HG02884 (cell line): Measurements from ENCODE around the gene HEATR3.
A peak's percentile ranks its signal among the peaks of the same experiment; 100 is the strongest.
"Not testable (repeated sequence)": the region's sequence is repeated elsewhere in the genome, so short reads cannot be mapped to it uniquely, and the experiment has no call there.

ENCODE experiments used
- ATAC-seq: cut with Tn5 transposase; IDR thresholded peaks from one replicate; pipeline ENCODE4 v1.9.1; 2021; ENCODE audit warnings: mild to moderate bottlenecking, moderate library complexity; ENCODE audit not compliant: unreplicated experiment

Gene HEATR3

DNA sequence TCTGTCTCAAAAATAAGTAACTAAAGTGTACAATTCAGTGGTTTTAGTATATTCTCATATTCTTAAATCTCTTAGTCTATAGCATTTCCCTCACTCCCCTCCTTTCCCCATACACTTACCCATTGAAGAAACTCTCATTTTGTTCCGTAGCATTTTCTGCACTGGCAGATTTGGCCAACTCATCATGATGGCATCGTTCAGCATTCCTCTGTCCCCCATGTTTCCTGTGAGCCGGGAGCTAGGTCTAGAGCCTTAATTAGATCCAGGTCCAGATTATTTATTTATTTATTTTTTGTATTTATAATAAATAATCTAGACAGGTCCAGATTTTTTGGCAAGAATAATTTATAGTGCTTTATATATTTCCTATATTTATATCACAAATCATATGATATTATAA lies 31.0 kb downstream of the HEATR3 start:
- ATAC-seq = no peak

DNA sequence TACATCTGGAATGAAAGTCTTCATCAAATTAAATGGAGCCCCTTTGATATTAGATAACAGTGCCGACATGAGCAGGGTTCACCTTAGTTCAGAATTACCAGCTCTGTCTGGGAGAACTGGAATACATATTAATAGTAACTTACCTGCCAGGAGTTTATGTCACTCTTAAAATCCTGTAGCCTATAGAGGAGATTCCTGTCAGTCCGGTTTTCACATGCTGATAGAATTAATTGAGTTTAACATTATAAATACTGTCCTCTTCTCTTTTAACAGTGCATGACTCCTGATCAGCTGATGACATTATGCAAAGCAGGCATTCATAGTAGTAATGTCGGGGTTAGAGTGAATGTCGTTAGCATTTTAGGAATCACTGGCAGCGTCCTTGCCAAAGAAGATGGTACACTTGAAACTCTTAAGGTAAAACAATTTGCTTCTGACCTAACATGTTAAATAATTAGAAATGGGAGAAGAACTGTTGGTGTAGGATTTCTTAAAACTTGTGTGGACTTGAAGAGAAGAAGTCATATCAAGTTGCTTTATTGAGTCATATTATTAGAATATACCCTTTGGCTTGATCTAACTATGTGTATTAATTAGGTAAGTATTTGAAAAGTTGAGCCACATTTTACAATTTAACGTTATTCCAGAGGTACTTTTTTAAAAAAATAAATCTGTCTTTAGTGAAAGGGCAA lies 34.3 kb downstream of the HEATR3 start:
- no peak for ATAC-seq

- ATAC-seq = no peak
Observed at GRCh38 chr16:50102051-50102746, 36.4 kb downstream of the HEATR3 start.

DNA sequence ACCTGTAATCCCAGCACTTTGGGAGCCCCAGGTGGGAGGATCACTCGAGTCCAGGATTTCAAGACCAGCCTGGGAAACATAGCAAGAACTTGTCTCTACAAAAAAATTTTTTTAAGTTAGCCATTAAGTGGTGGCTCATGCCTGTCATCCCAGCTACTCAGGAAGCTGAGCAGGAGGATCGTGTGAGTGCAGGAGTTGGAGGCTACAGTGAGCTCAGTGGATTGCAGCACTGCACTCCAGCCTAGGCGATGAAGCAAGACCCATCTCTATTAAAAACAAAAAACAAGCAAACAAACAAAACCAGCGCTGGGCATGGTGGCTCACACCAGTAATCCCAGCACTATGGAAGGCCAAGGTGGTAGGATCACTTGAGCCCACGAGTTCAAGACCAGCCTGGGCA lies 38.0 kb downstream of the HEATR3 start:
- ATAC-seq = no peak

DNA sequence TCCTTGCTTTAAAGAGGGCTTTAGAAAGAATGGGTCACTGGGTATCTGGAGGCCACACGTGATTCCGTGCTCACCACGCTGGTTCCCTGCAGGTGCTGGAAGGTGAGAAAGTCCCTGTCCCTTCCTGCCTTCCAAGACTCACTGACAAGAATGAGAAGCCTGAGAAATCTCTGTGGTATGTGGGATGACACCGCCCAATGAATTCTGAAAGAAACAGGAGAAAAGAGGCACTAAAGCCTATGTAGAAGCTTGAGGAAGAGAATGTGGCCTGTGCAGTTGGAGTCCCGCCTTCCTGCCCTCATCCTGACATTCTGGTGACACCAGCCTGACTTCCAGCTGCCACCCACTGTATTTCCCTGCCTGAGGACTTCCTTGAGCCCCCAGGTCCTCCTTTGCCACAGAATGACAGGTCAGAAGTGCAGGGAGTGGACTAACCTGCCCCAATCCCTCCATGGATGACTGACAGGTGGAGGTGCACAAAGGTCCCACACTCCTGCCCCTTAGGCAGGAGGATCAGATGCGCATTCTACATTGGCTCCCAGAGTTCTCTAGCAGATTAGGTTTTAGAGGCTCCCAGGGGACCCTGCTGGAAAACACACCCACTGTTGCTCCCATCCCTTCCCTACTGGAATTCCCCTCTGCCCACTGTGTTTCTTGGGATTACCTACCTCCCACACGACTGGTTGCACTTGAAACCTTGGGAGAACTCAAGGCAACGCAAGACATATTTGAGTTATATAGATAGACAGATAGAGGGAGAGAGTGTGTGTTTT lies 48.8 kb downstream of the HEATR3 start:
- ATAC-seq = no peak

GRCh38 chr16:50120711-50121110 lies 54.9 kb downstream of the HEATR3 start:
- no peak for ATAC-seq

DNA sequence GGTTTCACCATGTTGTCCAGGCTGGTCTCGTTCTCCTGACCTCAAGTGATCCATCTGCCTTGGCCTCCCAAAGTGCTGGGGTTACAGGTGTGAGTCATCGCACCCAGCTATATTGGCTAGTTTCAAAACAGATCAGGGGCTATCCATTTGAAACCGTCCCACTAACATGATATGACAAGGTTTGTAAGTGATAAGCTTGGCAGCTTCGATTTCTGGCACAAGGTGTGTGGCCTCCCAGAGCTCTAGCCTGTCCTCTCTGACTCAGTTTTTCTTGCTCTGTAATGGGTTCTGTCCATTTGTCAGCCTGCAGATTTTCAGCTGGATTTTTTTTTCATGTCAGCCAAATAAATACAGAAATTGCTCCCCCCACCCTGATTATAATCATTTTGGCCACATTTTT lies 55.5 kb downstream of the HEATR3 start:
- no peak for ATAC-seq

GRCh38 chr16:50121721-50122445 lies 56.1 kb downstream of the HEATR3 start:
- ATAC-seq = peak; percentile 63

- no peak for ATAC-seq
Observed at GRCh38 chr16:50123417-50123816, 57.6 kb downstream of the HEATR3 start.

DNA sequence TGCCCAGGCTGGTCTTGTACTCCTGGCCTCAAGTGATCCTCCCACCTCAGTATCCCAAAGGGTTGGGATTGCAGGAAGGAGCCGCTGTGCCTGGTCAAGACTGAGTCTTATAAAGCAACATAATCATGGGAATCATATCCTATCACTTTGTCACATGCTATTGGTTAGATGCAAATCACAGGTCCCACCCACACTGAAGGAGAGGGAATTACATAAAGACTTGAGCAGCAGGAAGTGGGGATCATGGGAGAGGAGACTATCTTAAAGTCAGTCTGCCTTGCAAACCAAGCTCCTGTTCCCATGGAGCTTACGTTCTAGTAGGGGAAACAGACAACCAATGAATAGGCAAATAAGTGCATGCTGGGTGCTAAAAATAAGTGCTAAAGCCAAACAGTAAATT lies 59.0 kb downstream of the HEATR3 start:
- ATAC-seq = no peak

- no peak for ATAC-seq
Observed at GRCh38 chr16:50126183-50126582, 60.4 kb downstream of the HEATR3 start.

DNA sequence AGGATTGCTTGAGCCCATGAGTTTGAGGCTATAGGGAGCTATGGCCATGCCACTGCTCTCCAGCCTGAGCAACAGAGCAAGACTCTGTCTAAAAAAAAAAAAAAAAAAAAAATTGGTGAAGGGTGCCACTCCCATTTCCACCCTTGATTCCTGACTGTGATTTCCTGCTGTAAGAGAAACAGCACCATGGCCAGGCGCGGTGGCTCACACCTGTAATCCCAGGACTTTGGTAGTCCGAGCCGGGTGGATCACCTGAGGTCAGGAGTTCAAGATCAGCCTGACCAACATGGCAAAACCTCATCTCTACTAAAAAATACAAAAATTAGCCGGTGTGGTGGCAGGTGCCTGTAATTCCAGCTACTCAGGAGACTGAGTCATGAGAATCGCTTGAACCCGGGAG lies 66.8 kb downstream of the HEATR3 start:
- ATAC-seq = not testable (repeated sequence)

GRCh38 chr16:50133214-50133613 lies 67.4 kb downstream of the HEATR3 start:
- ATAC-seq = no peak

- no peak for ATAC-seq
Observed at GRCh38 chr16:50136399-50136798, 70.6 kb downstream of the HEATR3 start.

DNA sequence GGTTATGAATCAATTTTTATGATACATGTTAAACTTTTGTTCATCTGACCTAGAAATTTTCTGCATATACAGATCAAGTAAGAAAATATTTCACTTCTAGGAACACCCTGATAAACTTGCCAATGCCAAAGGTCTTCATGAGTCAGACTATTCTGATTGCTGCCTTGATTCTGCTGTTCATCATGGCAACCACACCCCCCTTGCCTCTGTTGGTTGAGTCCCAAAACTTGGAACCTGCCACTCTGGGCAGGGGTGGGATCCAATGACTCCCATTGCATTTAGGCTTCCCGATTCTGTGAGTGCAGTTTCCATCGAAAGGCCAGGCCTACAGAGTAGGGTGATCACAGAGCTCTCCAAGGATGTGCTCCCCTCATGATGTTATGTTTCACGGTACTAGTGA lies 71.5 kb downstream of the HEATR3 start:
- no peak for ATAC-seq

- no peak for ATAC-seq
Observed at GRCh38 chr16:50139580-50139979, 73.8 kb downstream of the HEATR3 start.

GRCh38 chr16:50144211-50144610 lies 78.4 kb downstream of the HEATR3 start:
- ATAC-seq = no peak

DNA sequence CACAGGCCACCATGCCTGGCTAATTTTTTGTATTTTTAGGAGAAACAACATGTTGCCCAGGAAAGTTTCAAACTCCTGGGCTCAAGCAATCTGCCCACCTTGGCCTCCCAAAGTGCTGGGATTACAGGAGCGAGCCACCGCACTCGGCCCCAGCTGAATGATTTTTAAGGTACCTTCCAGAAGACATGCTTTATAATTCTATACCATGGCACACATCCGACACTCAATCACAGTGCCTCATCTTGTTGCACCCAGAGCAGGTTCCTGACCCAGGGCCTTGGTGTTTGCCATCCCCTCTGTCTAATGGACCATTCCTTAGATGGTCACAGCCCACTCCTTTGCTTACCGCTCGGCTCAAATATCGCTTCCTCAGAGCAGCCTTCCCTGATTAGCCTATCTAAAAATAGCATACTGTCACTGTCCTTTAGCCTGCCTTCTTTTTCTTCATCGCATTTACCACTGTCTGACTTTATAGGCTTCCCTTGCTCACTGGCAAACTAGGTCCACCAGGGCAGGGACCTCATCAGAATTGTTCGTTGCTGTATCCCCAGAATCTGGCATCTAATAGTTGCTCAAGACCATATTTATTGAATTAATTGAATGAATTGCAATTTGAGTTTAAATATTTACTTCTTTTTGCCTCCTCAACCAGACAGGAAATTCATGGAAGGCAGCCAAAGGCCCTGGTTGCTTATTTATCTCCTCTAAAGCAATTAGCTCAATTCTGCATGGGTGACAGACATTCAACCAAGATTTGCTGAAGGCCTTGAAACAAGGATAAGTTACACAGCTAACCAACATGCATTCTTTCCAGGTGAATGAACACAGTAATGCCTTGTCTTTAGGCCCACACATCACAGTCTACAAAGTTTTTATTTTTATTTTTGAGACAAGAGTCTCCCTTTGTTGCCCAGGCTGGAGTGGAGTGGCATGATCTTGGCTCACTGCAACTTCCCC lies 81.0 kb downstream of the HEATR3 start:
- ATAC-seq = no peak

GRCh38 chr16:50151322-50151721 lies 85.6 kb downstream of the HEATR3 start:
- ATAC-seq = no peak

GRCh38 chr16:50151756-50152155 lies 86.0 kb downstream of the HEATR3 start:
- no peak for ATAC-seq
